GM12878 (cell line): ENCODE results near the gene ZNF280A. TPM values are rescaled to one million over a fixed set of nuclear protein-coding genes. Genes with fewer than 3 reads are reported as not detected.

ENCODE experiments used
- ATAC-seq: fragments of 200-7000 bp; cut with Tn5 transposase; 3 replicates; pipeline ENCODE4 v1.9.1; 2020; ENCODE audit warnings: mild to moderate bottlenecking, moderate library complexity
- BruUV-seq: library from RNA; stranded (reverse); fragments of 400-500 nt; replicated peaks from 2 replicates; lab custom pipeline; 2021; lab: Mats Ljungman, UMichigan
- CTCF ChIA-PET: fragments of 300-600 bp; sonication (Branson Sonifier 250); formaldehyde crosslinking; extraction: SDS; loops from one replicate; lab custom pipeline; 2021; ENCODE audit warnings: inconsistent platforms; lab: Yijun Ruan, JAX
- POLR2A ChIA-PET: fragments of 350-600 bp; formaldehyde crosslinking; extraction: SDS; loops from one replicate; lab custom pipeline; 2021; ENCODE audit warnings: inconsistent platforms; lab: Charles Lee
- RAD21 ChIA-PET: fragments of 300-600 bp; sonication (Branson Sonifier 250); formaldehyde crosslinking; loops from one replicate; lab custom pipeline; 2023; ENCODE audit warnings: antibody characterized with exemption; ENCODE audit not compliant: unreplicated experiment; lab: Charles Lee
- SMC1A ChIA-PET: fragments of 300-600 bp; sonication (Branson Sonifier 250); formaldehyde crosslinking; loops from one replicate; lab custom pipeline; 2023; ENCODE audit not compliant: unreplicated experiment, uncharacterized antibody; lab: Charles Lee
- DNase-seq: peaks from one replicate; pipeline ENCODE4 v3.0.0-alpha.2; 2011; ENCODE audit warnings: low read depth, low spot score
- FAIRE-seq: peaks from 3 replicates; lab custom pipeline; 2011; peaks lifted over from hg19 to GRCh38; lab: Jason Lieb, UNC
- H2AFZ ChIP-seq: 2 replicates; pipeline ENCODE4 v1.6.0; 2011; ENCODE audit warnings: low read depth, low read length, control low read depth; ENCODE audit not compliant: control insufficient read depth
- H3K27ac ChIP-seq: 2 replicates; pipeline ENCODE4 v1.5.1; 2011; ENCODE audit warnings: control low read depth; ENCODE audit not compliant: control insufficient read depth, insufficient read depth
- H3K27me3 ChIP-seq, 2 experiments: replicated peaks in 1 of 2; 2 replicates each; pipeline versions ENCODE4 v1.6.0 to v1.6.1; 2011; ENCODE audit warnings: low read length in 1 of 2; ENCODE audit not compliant: control insufficient read depth in 2 of 2, insufficient read depth in 2 of 2
- H3K36me3 ChIP-seq, 2 experiments: 2 replicates each; pipeline ENCODE4 v1.5.1; 2011; ENCODE audit warnings: low read length in 1 of 2; ENCODE audit not compliant: control insufficient read depth in 2 of 2, insufficient read depth in 2 of 2
- H3K4me1 ChIP-seq: 2 replicates; pipeline ENCODE4 v1.6.1; 2011; ENCODE audit warnings: mild to moderate bottlenecking, low read length, moderate library complexity, mixed read lengths; ENCODE audit not compliant: control insufficient read depth, insufficient read depth
- H3K4me2 ChIP-seq: 2 replicates; pipeline ENCODE4 v1.6.0; 2011; ENCODE audit warnings: control low read depth; ENCODE audit not compliant: control insufficient read depth, insufficient read depth
- H3K4me3 ChIP-seq: fragments of 200-600 bp; sonication (generic); 2 replicates; pipeline ENCODE4 v1.5.1; 2016
- H3K79me2 ChIP-seq: 2 replicates; pipeline ENCODE4 v1.6.0; 2011; ENCODE audit warnings: low read length; ENCODE audit not compliant: control insufficient read depth, insufficient read depth
- H3K9ac ChIP-seq: 2 replicates; pipeline ENCODE4 v1.8.0; 2011; ENCODE audit warnings: low read length, control low read depth, mixed read lengths; ENCODE audit not compliant: control insufficient read depth, insufficient read depth
- H3K9me3 ChIP-seq: replicated peaks from 3 replicates; pipeline ENCODE4 v1.5.1; 2011; ENCODE audit warnings: mild to moderate bottlenecking, low read length; ENCODE audit not compliant: control insufficient read depth, insufficient read depth
- H4K20me1 ChIP-seq: 2 replicates; pipeline ENCODE4 v1.6.0; 2011; ENCODE audit not compliant: control insufficient read depth, insufficient read depth
- BMI1 ChIP-seq: fragments of 450-650 bp; IDR thresholded peaks from 2 replicates; pipeline ENCODE4 v1.6.1; 2016; ENCODE audit warnings: mild to moderate bottlenecking, moderate library complexity, borderline replicate concordance
- CTCF ChIP-seq, 3 experiments: IDR thresholded peaks in 2 of 3; conservative IDR thresholded peaks in 1 of 3; 2 replicates each; pipeline ENCODE4 v1.5.1; 2011; ENCODE audit warnings: low read depth in 3 of 3, low read length in 3 of 3, mild to moderate bottlenecking in 3 of 3, control low read depth in 2 of 3, moderate library complexity in 2 of 3, inconsistent platforms in 1 of 3, mixed read lengths in 1 of 3; ENCODE audit not compliant: control insufficient read depth in 2 of 3, insufficient read depth in 1 of 3; ENCODE audit errors: extremely low read depth in 1 of 3
- PRDM15 ChIP-seq: fragments of 450-650 bp; formaldehyde crosslinking; IDR thresholded peaks from 2 replicates; pipeline ENCODE4 v1.4.0; 2020; ENCODE audit warnings: mild to moderate bottlenecking, moderate library complexity
- YBX1 ChIP-seq: fragments of 450-650 bp; IDR thresholded peaks from 2 replicates; pipeline ENCODE4 v1.6.1; 2016; ENCODE audit warnings: antibody characterized with exemption
- WGBS: methylation state at CpG from one replicate; pipeline ENCODE4 v1.1.6; 2016; ENCODE audit warnings: low lambda C conversion rate; ENCODE audit not compliant: insufficient replicate concordance, insufficient coverage; ENCODE audit errors: missing lambda C conversion rate; 5-methylcytosine and 5-hydroxymethylcytosine counted together
- in situ Hi-C: fragments of 300-500 bp; cut with MboI; formaldehyde crosslinking; loops from 9 replicates; pipeline ENCODE4 v1.14.3; 2018; ENCODE audit warnings: mixed read lengths
- intact Hi-C: fragments of 100-400 bp; cut with micrococcal nuclease; formaldehyde crosslinking; loops from one replicate; pipeline ENCODE4 v1.14.2; 2022; ENCODE audit not compliant: unreplicated experiment
- polyA plus RNA-seq, 11 experiments: library from polyadenylated mRNA; depleted of rRNA in 4 of 11; unstranded in 6 of 11; stranded (reverse) in 5 of 11; fragments of >200 nt; fragmentation: Nextera tagmentation in 4 of 11; fragmentation: Illumina TruSeq in 1 of 11; extraction: Ambion mirVana in 4 of 11; extraction: Trizol in 1 of 11; gene quantifications; 1 replicate in 1 of 11; 2 replicates in 10 of 11; pipeline versions ENCODE4 v1.2.1 to v1.2.3, GENCODE V29; 2011 to 2016; ENCODE audit warnings: inconsistent platforms in 2 of 11, missing spikeins in 2 of 11, low read depth in 1 of 11
- total RNA-seq, 4 experiments: library from RNA; depleted of rRNA in 3 of 4; stranded (reverse); fragments of >200 nt in 3 of 4; fragmentation: Illumina TruSeq in 1 of 4; extraction: Trizol in 1 of 4; gene quantifications; 2 replicates each; pipeline versions ENCODE4 v1.2.1 to v1.2.3, GENCODE V29; 2013 to 2021

The ZNF280A gene
- total and polyA plus RNA-seq, 10 of the 15 experiments (the other 5 are each of a cell fraction or from before 2014, with no cell fraction given): 0.03 to 0.06 TPM; not detected in 8

DNA sequence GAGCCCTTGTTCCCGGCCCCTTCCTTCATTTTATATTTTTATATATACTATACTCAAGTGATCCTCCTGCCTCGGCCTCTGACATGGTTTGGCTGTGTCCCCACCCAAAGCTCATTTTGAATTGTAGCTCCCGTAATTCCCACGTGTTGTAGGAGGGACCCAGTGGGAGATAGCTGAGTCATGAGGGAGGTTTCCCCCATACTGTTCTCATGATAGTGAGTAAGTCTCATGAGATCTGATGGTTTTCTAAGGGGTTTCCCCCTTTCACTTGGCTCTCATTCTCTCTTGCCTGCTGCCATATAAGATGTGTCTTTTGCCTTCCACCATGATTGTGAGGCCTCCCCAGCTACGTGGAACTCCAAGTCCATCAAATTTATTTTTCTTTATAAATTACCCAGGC, 7.2 kb upstream of the ZNF280A start:
- no peaks in the 10 kb centered on the region; the same call in 2 of the 3 replicates for H3K9me3 ChIP-seq
- SMC1A ChIA-PET: no interaction called here
- H3K36me3 ChIP-seq: no peaks in the 10 kb centered on the region
- no peak for FAIRE-seq
- H2AFZ ChIP-seq: no peak overlapping the region
- TF ChIP-seq YBX1: no peak
- no peak for TF ChIP-seq CTCF (IDR thresholded peaks at IDR 0.05 in 2 of 3, conservative IDR thresholded peaks at IDR 0.05 in 1 of 3; ENCODE audit: control insufficient read depth in 2 of 3, extremely low read depth in 1 of 3, insufficient read depth in 1 of 3, low read depth in 3 of 3, low read length in 3 of 3)
- no peak for TF ChIP-seq PRDM15
- no peak for TF ChIP-seq BMI1
- TF ChIP-seq, all 136 proteins: peak for 0
- Histone ChIP-seq H3K4me2 (no peak overlapping the region), H3K4me3 (no peak overlapping the region), H3K79me2 (no peaks in the 10 kb centered on the region), H3K9ac (no peak overlapping the region), H3K4me1 (no peaks in the 10 kb centered on the region), H3K27ac (no peak overlapping the region), H4K20me1 (no peaks in the 10 kb centered on the region), H3K27me3 (no peaks in the 10 kb centered on the region)
- POLR2A ChIA-PET: no interaction called here
- CTCF ChIA-PET: no interaction called here
- intact Hi-C loops: no loop called here
- DNase-seq: no peak
- in situ Hi-C loops: no loop called here
- ATAC-seq: no peak
- no TSS peak for BruUV-seq
- RAD21 ChIA-PET: no interaction called here
- WGBS: 29% methylated on average over 5 of the region's 5 CpGs
